KMS-11 (cell line): ENCODE measurements around the gene UBE2QL1.

Experiments used
- H2AFZ ChIP-seq: fragments of 200-600 bp; sonication (generic); 2 replicates; pipeline ENCODE4 v1.6.1; 2016; ENCODE audit warnings: antibody characterized with exemption, mixed run types, low read depth
- H3K27ac ChIP-seq: fragments of 200-600 bp; sonication (generic); 2 replicates; pipeline ENCODE4 v1.6.1; 2016; ENCODE audit warnings: mild to moderate bottlenecking, mixed run types
- H3K27me3 ChIP-seq: fragments of 200-600 bp; sonication (generic); 2 replicates; pipeline ENCODE4 v1.6.1; 2017; ENCODE audit warnings: mild to moderate bottlenecking, low read depth, mixed run types, moderate library complexity; ENCODE audit not compliant: insufficient read depth
- H3K36me3 ChIP-seq: fragments of 200-600 bp; sonication (generic); 2 replicates; pipeline ENCODE4 v1.6.1; 2017; ENCODE audit warnings: mild to moderate bottlenecking, mixed run types; ENCODE audit not compliant: insufficient read depth
- H3K4me1 ChIP-seq: fragments of 200-600 bp; sonication (generic); 2 replicates; pipeline ENCODE4 v1.6.1; 2016; ENCODE audit warnings: mild to moderate bottlenecking, low read depth, mixed run types; ENCODE audit not compliant: poor library complexity, severe bottlenecking
- H3K4me2 ChIP-seq: fragments of 200-600 bp; sonication (generic); 2 replicates; pipeline ENCODE4 v1.7.0; 2016; ENCODE audit warnings: mild to moderate bottlenecking, mixed run types
- H3K4me3 ChIP-seq: fragments of 200-600 bp; sonication (generic); IDR thresholded peaks from 2 replicates; pipeline ENCODE4 v1.6.1; 2017; ENCODE audit warnings: low read depth, low read length, mixed read lengths; ENCODE audit not compliant: insufficient read depth
- H3K79me2 ChIP-seq: fragments of 200-600 bp; sonication (generic); 2 replicates; pipeline ENCODE4 v1.6.1; 2016; ENCODE audit warnings: low read depth, mixed run types; ENCODE audit not compliant: insufficient read depth
- H3K9ac ChIP-seq: fragments of 200-600 bp; sonication (generic); 2 replicates; pipeline ENCODE4 v1.6.1; 2016; ENCODE audit warnings: mild to moderate bottlenecking, mixed run types
- H4K20me1 ChIP-seq: fragments of 200-600 bp; sonication (generic); 2 replicates; pipeline ENCODE4 v1.6.1; 2016; ENCODE audit warnings: mild to moderate bottlenecking, mixed run types; ENCODE audit not compliant: insufficient read depth
- TF ChIP-seq, protein P1 (sequence below): fragments of 200-600 bp; sonication (generic); conservative IDR thresholded peaks from 2 replicates; pipeline ENCODE4 v1.6.1; 2017; ENCODE audit warnings: low read depth, mild to moderate bottlenecking, antibody characterized with exemption, low read length, moderate library complexity, mixed read lengths

Gene UBE2QL1

DNA sequence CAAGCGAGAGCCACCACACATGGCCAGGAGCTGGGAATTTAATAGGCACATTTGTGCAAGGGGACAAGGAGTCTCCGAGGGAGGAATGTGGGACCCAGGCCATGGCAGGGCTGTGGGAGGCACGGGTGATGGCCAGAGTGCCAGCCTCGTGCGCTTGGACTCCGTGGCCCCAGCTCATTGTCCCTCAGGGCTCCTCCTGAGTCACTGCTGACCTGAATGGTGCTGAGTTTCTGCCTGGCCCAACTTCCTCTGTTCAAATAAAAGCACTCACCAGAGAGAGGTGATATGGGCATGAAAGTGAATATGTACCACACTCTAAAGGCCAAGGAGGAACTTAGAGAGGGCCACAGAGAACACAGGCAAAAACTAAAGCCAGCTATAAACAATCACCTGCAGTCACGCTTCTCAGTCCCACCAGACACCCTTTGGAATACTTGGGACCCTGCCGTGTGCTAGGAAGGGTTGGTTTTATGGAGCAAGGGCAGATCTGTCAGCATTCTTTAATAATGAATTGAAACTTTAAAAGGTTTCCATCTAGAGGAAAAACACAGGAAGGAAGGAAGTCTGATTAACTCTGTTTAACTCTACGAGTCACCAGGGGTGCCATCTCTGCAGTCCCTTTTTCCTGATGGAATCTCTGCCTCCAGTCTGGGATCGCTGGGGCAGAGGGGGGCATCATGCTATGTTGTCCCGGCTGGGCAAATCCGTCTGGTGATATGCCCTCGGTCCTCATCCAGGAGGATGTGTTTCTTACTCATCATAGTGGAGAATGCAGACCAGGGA is 25.1 kb upstream of the UBE2QL1 start:
- Histone ChIP-seq H3K4me3 (no peak overlapping the region), H3K9ac (no peak overlapping the region), H3K27ac (no peak overlapping the region), H3K27me3 (no peaks in the 10 kb centered on the region), H2AFZ (no peak overlapping the region), H3K79me2 (no peaks in the 10 kb centered on the region), H3K4me2 (no peak overlapping the region), H3K4me1 (no peaks in the 10 kb centered on the region), H4K20me1 (no peaks in the 10 kb centered on the region), H3K36me3 (no peaks in the 10 kb centered on the region)
- TF ChIP-seq, protein P1, sequence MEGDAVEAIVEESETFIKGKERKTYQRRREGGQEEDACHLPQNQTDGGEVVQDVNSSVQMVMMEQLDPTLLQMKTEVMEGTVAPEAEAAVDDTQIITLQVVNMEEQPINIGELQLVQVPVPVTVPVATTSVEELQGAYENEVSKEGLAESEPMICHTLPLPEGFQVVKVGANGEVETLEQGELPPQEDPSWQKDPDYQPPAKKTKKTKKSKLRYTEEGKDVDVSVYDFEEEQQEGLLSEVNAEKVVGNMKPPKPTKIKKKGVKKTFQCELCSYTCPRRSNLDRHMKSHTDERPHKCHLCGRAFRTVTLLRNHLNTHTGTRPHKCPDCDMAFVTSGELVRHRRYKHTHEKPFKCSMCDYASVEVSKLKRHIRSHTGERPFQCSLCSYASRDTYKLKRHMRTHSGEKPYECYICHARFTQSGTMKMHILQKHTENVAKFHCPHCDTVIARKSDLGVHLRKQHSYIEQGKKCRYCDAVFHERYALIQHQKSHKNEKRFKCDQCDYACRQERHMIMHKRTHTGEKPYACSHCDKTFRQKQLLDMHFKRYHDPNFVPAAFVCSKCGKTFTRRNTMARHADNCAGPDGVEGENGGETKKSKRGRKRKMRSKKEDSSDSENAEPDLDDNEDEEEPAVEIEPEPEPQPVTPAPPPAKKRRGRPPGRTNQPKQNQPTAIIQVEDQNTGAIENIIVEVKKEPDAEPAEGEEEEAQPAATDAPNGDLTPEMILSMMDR = no peak

DNA sequence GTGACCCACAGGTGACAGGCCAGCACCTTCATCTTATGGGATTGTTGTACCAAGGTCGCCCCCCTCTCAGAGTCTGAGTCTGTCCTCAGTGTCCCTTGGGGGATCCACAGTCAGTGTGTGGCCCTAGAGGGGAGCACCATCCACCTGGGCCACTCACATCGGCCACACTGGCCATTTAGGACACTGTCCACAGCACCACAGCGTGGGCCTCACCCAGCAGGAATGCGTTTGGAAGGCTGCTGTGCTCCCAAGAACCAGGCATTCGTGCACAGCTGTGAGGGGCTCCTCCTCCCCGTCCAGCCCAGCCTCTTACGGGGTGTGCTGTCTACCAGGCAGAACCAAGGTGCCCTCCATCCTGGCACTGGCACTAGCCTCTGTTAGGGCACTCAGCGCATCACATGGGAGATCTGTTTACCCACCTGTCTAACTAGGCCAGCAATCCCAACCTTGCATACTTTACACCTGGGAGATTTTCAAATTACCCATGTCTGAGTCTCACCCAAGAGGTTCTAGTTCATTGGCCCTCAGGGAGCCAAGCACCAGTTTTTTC is 24.5 kb upstream of the UBE2QL1 start:
- Histone ChIP-seq H3K27me3 (no peaks in the 10 kb centered on the region), H4K20me1 (no peaks in the 10 kb centered on the region), H3K4me3 (no peak overlapping the region), H3K4me2 (no peak overlapping the region), H3K4me1 (no peaks in the 10 kb centered on the region), H2AFZ (no peak overlapping the region), H3K9ac (no peak overlapping the region), H3K36me3 (no peaks in the 10 kb centered on the region), H3K27ac (no peak overlapping the region), H3K79me2 (no peaks in the 10 kb centered on the region)
- TF ChIP-seq, protein P1 = no peak

DNA sequence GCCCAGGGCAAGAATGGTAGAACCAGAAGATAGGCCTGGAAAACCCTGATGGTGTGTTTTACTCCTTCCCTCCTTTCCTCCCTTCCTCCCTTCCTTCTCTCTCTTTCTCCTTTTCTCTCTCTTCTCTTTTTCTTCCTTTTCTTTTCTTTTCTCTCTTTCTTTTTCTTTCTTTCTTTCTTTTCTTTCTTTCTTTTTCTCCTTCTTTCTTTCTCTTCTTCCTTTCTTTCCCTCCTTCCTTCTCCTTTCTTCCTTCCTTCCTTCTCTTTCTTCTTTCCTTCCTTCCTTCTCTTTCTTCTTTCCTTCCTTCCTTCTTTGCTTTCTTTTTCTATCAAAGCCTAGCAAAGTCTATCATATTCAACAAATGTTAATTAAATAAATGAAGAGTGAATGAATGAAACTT is 24.0 kb upstream of the UBE2QL1 start:
- H3K79me2 ChIP-seq = no peaks in the 10 kb centered on the region
- H3K27ac ChIP-seq = no peak overlapping the region
- no peak overlapping the region for H2AFZ ChIP-seq
- no peaks in the 10 kb centered on the region for H3K36me3 ChIP-seq
- H3K4me1 ChIP-seq = no peaks in the 10 kb centered on the region
- no peaks in the 10 kb centered on the region for H3K27me3 ChIP-seq
- no peaks in the 10 kb centered on the region for H4K20me1 ChIP-seq
- no peak overlapping the region for H3K9ac ChIP-seq
- TF ChIP-seq, protein P1 = no peak
- no peak overlapping the region for H3K4me2 ChIP-seq
- H3K4me3 ChIP-seq = no peak overlapping the region

DNA sequence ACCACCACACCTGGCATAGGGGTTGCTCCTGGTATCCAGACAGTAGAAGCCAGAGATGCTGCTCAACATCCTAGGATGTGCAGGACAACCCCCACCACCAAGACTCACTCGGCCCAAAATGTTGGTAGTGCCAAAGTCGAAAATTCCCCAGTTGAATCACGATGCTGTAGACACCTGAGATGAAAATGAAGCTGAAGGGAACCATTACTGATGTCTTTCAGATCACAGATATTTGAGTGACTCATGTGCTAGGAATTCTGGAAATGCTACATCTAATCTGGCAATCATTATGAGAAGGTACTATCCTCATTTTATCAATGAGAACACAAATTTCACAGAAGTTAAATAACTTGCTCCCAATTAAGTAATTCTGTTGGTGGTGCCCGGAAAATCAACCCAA is 21.0 kb upstream of the UBE2QL1 start:
- Histone ChIP-seq H3K4me1 (no peaks in the 10 kb centered on the region), H3K9ac (no peak overlapping the region), H3K27ac (no peak overlapping the region), H3K4me2 (no peak overlapping the region), H3K36me3 (no peaks in the 10 kb centered on the region), H3K79me2 (no peaks in the 10 kb centered on the region), H3K4me3 (no peak overlapping the region), H4K20me1 (no peaks in the 10 kb centered on the region), H2AFZ (no peak overlapping the region), H3K27me3 (no peaks in the 10 kb centered on the region)
- TF ChIP-seq, protein P1 = no peak
